Panc1 (cell line): ENCODE results near the gene ITK. TPM values are rescaled to one million over a fixed set of nuclear protein-coding genes. Genes with fewer than 3 reads are reported as not detected.

Experiments used
- ATAC-seq: fragments of 200-7000 bp; cut with Tn5 transposase; 2 replicates; pipeline ENCODE4 v1.9.1; 2020; ENCODE audit warnings: mild to moderate bottlenecking, moderate library complexity
- BruUV-seq: library from RNA; stranded (reverse); fragments of 400-500 nt; replicated peaks from 2 replicates; lab custom pipeline; 2021; lab: Mats Ljungman, UMichigan
- CTCF ChIA-PET: fragments of 300-600 bp; sonication (Branson Sonifier 250); formaldehyde crosslinking; loops from one replicate; lab custom pipeline; 2022; ENCODE audit warnings: antibody characterized with exemption; lab: Charles Lee
- POLR2A ChIA-PET: fragments of 300-600 bp; sonication (Branson Sonifier 250); formaldehyde crosslinking; loops from one replicate; lab custom pipeline; 2022; ENCODE audit warnings: antibody characterized with exemption; lab: Charles Lee
- DNase-seq: peaks from one replicate; pipeline ENCODE4 v3.0.0-alpha.2; 2010; ENCODE audit warnings: low read depth, low spot score
- H3K27ac ChIP-seq: 2 replicates; pipeline ENCODE4 v1.5.1; 2011; ENCODE audit warnings: mild to moderate bottlenecking, low read length, inconsistent platforms
- H3K27me3 ChIP-seq: fragments of 200-500 bp; sonication (Bioruptor generic); 2 replicates; pipeline ENCODE4 v1.6.0; 2014; ENCODE audit warnings: low read length, inconsistent platforms; ENCODE audit not compliant: control insufficient read depth, insufficient read depth
- H3K36me3 ChIP-seq: fragments of 200-500 bp; sonication (Bioruptor generic); 2 replicates; pipeline ENCODE4 v1.5.1; 2014; ENCODE audit warnings: inconsistent platforms, mild to moderate bottlenecking, low read length, moderate library complexity; ENCODE audit not compliant: control insufficient read depth, insufficient read depth
- H3K4me1 ChIP-seq: 2 replicates; pipeline ENCODE4 v1.5.1; 2011; ENCODE audit warnings: inconsistent platforms, mild to moderate bottlenecking, low read length, moderate library complexity; ENCODE audit not compliant: control insufficient read depth, insufficient read depth
- H3K4me3 ChIP-seq, 2 experiments: 2 replicates each; pipeline ENCODE4 v1.5.1; 2011 to 2012; ENCODE audit warnings: low read depth in 2 of 2, low read length in 2 of 2, mild to moderate bottlenecking in 2 of 2, inconsistent platforms in 1 of 2, moderate library complexity in 1 of 2
- H3K9me3 ChIP-seq: fragments of 200-500 bp; sonication (Bioruptor generic); 2 replicates; pipeline ENCODE4 v1.5.1; 2014; ENCODE audit warnings: low read depth, mild to moderate bottlenecking, inconsistent platforms, low read length, moderate library complexity; ENCODE audit not compliant: control insufficient read depth, insufficient read depth
- CTCF ChIP-seq: fragments of 450-650 bp; IDR thresholded peaks from 2 replicates; pipeline ENCODE4 v1.5.1; 2017; ENCODE audit warnings: mild to moderate bottlenecking
- POLR2AphosphoS5 ChIP-seq: IDR thresholded peaks from 2 replicates; pipeline ENCODE4 v1.6.1; 2012; ENCODE audit warnings: mild to moderate bottlenecking, low read depth, low read length, moderate library complexity
- REST ChIP-seq, 2 experiments: IDR thresholded peaks; 2 replicates each; pipeline ENCODE4 v1.6.1; 2011 to 2012; ENCODE audit warnings: low read depth in 2 of 2, control low read depth in 1 of 2, low read length in 1 of 2, mild to moderate bottlenecking in 1 of 2, moderate library complexity in 1 of 2; ENCODE audit not compliant: insufficient read depth in 1 of 2
- SIN3A ChIP-seq: IDR thresholded peaks from 2 replicates; pipeline ENCODE4 v1.6.1; 2012; ENCODE audit warnings: low read depth, mild to moderate bottlenecking, low read length, moderate library complexity, borderline replicate concordance; ENCODE audit not compliant: insufficient read depth
- TCF7L2 ChIP-seq: IDR thresholded peaks from 2 replicates; pipeline ENCODE4 v1.6.1; 2011; ENCODE audit warnings: mild to moderate bottlenecking, low read depth, low read length, inconsistent platforms
- in situ Hi-C: cut with HindIII; loops from 2 replicates; pipeline ENCODE4 v1.10.0; 2016; ENCODE audit warnings: low sequenced_read_pairs, low pct_unique_long_range_greater_than_20kb
- intact Hi-C: fragments of 100-400 bp; cut with micrococcal nuclease; formaldehyde crosslinking; loops from one replicate; pipeline ENCODE4 v1.10.0; 2022; ENCODE audit not compliant: unreplicated experiment
- total RNA-seq: library from RNA; stranded (reverse); gene quantifications from one replicate; pipeline ENCODE4 v1.2.1, GENCODE V29; 2021; ENCODE audit not compliant: unreplicated experiment

ITK gene
- total RNA-seq, 1 experiment from 2014 or later = 0.26 TPM

- TF ChIP-seq SIN3A = no peak
- no peak for TF ChIP-seq REST (IDR thresholded peaks at IDR 0.05; ENCODE audit: insufficient read depth in 1 of 2, low read depth in 2 of 2, low read length in 1 of 2)
- TF ChIP-seq CTCF = no peak
- no peak for TF ChIP-seq POLR2AphosphoS5
- no peak for TF ChIP-seq TCF7L2
- Histone ChIP-seq H3K36me3 (no peaks in the 10 kb centered on the region), H3K27ac (no peak overlapping the region), H3K4me1 (no peaks in the 10 kb centered on the region), H3K27me3 (peaks cover 5% of the 10 kb centered on the region), H3K9me3 (no peaks in the 10 kb centered on the region), H3K4me3 (no peak overlapping the region)
- ChIA-PET POLR2A (no interaction called here), CTCF (no interaction called here)
- DNase-seq = no peak
- in situ Hi-C loops (no loop called here), intact Hi-C loops (no loop called here)
- no TSS peak for BruUV-seq
- ATAC-seq = no peak
Measured at GRCh38 chr5:157292599-157292998, 112.0 kb downstream of the ITK start.

- intact Hi-C loops = no loop called here
- no peaks in the 10 kb centered on the region for H3K36me3 ChIP-seq
- peaks cover 5% of the 10 kb centered on the region for H3K27me3 ChIP-seq
- ATAC-seq = no peak
- no peak for DNase-seq
- ChIA-PET CTCF (no interaction called here), POLR2A (no interaction called here)
- no peak overlapping the region for H3K4me3 ChIP-seq
- H3K4me1 ChIP-seq = no peaks in the 10 kb centered on the region
- no peaks in the 10 kb centered on the region for H3K9me3 ChIP-seq
- BruUV-seq = no TSS peak
- in situ Hi-C loops = no loop called here
- TF ChIP-seq TCF7L2 (no peak), REST (IDR thresholded peaks at IDR 0.05; ENCODE audit: insufficient read depth in 1 of 2, low read depth in 2 of 2, low read length in 1 of 2) (no peak), CTCF (0 out of 2 replicates have a peak, but pooled peaks have one; percentile 9)
- H3K27ac ChIP-seq = no peak overlapping the region
Measured at GRCh38 chr5:157294407-157295091, 113.9 kb downstream of the ITK start.
